BJ (cell line): ENCODE measurements around the gene DNAI2. TPM values are rescaled to one million over a fixed set of nuclear protein-coding genes. Genes with fewer than 3 reads are reported as not detected.

Experiments used
- CTCF ChIA-PET: fragments of 350-600 bp; formaldehyde crosslinking; extraction: SDS; loops from one replicate; lab custom pipeline; 2021; ENCODE audit warnings: antibody characterized with exemption, inconsistent platforms; lab: Yijun Ruan, JAX
- POLR2A ChIA-PET: fragments of 300-600 bp; sonication (Branson Sonifier 250); formaldehyde crosslinking; extraction: SDS; loops from one replicate; lab custom pipeline; 2021; ENCODE audit warnings: antibody characterized with exemption; lab: Charles Lee
- DNase-seq: peaks from one replicate; pipeline ENCODE4 v3.0.0-alpha.2; 2011; ENCODE audit warnings: low read depth
- H3K27me3 ChIP-seq: 2 replicates; pipeline ENCODE4 v1.6.0; 2011; ENCODE audit warnings: low read length; ENCODE audit not compliant: control insufficient read depth, insufficient read depth
- H3K36me3 ChIP-seq: 2 replicates; pipeline ENCODE4 v1.5.1; 2011; ENCODE audit warnings: low read length; ENCODE audit not compliant: control insufficient read depth, insufficient read depth
- H3K4me3 ChIP-seq: 2 replicates; pipeline ENCODE4 v1.5.1; 2011; ENCODE audit warnings: low read depth, mild to moderate bottlenecking, control low read depth, low read length
- polyA plus RNA-seq: library from polyadenylated mRNA; depleted of rRNA; stranded (reverse); fragments of >200 nt; gene quantifications from 2 replicates; pipeline ENCODE4 v1.2.3, GENCODE V29; 2011
- TF ChIP-seq, protein P1 (sequence below): IDR thresholded peaks from 2 replicates; pipeline ENCODE4 v1.5.1; 2011; ENCODE audit warnings: low read depth, mild to moderate bottlenecking, control low read depth, inconsistent platforms, low read length, moderate library complexity; ENCODE audit not compliant: insufficient read depth

The DNAI2 gene
- polyA plus RNA-seq, 1 experiment: not detected

DNA sequence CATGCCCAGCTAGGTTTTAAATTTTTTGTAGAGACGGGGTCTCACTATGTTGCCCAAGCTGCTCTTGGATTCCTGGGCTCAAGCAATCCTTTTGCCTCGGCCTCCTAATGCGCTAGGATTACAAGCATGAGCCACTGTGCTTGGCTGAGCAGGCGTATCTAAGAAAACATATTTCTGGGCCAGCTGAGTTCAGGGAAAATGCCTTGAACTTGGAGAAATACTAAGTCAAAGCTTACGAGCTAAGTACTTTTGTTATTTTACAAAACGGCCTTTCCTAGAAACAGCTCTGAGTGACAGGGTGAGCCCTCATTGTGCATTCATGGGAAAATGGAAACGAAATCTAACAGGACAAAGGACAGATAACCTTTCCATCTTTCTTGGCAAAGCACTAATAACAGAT is 24.7 kb downstream of the DNAI2 start:
- no peaks in the 10 kb centered on the region for H3K36me3 ChIP-seq
- no peak for DNase-seq
- CTCF ChIA-PET: no interaction called here
- peaks cover 2% of the 10 kb centered on the region; the same call in 1 of the 2 replicates for H3K27me3 ChIP-seq
- TF ChIP-seq, protein P1, sequence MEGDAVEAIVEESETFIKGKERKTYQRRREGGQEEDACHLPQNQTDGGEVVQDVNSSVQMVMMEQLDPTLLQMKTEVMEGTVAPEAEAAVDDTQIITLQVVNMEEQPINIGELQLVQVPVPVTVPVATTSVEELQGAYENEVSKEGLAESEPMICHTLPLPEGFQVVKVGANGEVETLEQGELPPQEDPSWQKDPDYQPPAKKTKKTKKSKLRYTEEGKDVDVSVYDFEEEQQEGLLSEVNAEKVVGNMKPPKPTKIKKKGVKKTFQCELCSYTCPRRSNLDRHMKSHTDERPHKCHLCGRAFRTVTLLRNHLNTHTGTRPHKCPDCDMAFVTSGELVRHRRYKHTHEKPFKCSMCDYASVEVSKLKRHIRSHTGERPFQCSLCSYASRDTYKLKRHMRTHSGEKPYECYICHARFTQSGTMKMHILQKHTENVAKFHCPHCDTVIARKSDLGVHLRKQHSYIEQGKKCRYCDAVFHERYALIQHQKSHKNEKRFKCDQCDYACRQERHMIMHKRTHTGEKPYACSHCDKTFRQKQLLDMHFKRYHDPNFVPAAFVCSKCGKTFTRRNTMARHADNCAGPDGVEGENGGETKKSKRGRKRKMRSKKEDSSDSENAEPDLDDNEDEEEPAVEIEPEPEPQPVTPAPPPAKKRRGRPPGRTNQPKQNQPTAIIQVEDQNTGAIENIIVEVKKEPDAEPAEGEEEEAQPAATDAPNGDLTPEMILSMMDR: no peak
- POLR2A ChIA-PET: no interaction called here
- H3K4me3 ChIP-seq: no peak overlapping the region

GRCh38 chr17:74299226-74300009 is 25.4 kb downstream of the DNAI2 start:
- no peak for DNase-seq
- POLR2A ChIA-PET: no interaction called here
- CTCF ChIA-PET: no interaction called here

GRCh38 chr17:74303305-74303704 is 29.3 kb downstream of the DNAI2 start:
- Histone ChIP-seq H3K27me3 (no peaks in the 10 kb centered on the region), H3K4me3 (no peak overlapping the region), H3K36me3 (no peaks in the 10 kb centered on the region)
- POLR2A ChIA-PET: no interaction called here
- CTCF ChIA-PET: no interaction called here
- TF ChIP-seq, protein P1: no peak
- DNase-seq: no peak

More at GRCh38 chr17:74299226-74300009, 25.4 kb downstream of the DNAI2 start:
- TF ChIP-seq, protein P1: no peak
- H3K36me3 ChIP-seq: no peaks in the 10 kb centered on the region
- no peak overlapping the region for H3K4me3 ChIP-seq
- peaks cover 2% of the 10 kb centered on the region; the same call in 1 of the 2 replicates for H3K27me3 ChIP-seq

DNA sequence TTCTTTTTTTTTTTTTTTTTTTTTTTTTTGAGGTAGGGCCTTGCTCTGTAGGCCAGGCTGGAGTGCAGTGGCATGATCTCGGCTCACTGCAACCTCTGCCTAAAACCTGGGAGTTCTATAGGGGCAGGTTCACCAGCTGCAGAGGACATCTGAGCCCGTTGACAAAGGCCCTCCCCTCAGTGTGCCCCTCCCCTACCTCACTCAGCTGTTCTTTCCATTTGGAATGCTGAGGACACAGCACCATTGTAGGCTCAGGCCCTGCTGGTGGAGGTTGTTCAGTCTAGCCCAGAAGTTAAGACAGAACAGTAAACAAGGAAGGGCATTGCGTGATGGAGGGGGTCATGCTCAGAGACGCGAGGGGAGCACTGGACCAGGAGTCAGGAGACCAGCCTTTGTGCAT is 30.1 kb downstream of the DNAI2 start:
- DNase-seq: no peak
- TF ChIP-seq, protein P1: no peak
- POLR2A ChIA-PET: interaction anchor here (0.5 kb wide), 1 partner anchor 89 kb away, joined by 4 read pairs; no protein-coding TSS in a partner anchor
- CTCF ChIA-PET: no interaction called here
- Histone ChIP-seq H3K36me3 (no peaks in the 10 kb centered on the region), H3K4me3 (no peak overlapping the region), H3K27me3 (no peaks in the 10 kb centered on the region)

DNA sequence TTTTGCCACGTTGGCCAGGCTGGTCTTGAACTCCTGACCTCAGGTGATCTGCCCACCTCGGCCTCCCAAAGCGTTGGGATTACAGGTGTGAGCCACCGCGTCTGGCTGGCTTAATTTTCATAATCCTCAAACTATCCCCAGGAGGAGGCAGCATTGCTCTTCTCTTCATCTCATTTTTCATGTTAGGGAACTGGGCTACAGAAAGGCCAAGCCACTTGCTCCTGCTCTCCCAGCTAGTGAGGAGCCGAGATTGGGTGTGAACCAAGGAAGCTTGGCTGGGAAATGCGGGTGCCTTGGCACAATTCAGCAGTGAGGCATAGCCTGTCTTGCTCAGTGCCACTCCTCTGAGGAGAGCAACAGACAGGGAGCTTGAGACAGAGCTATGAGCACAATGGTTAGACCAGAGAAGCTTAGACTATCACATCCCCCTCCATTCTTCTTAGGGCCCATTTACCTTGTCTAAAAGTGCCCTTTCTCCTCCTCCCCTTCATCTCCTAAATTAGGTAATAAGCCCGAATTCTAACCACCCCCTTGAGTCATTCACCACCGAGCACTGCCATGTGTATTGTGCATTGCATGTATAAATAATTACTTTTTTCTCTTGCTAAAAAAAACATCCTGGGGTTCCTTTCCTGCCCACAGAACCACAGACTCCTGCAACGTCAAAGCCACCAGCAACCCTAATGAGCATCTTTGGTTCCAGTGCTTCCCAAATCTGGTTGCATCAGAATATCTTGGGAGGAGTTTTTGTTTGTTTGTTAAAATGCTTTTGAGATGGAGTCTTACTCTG is 32.0 kb downstream of the DNAI2 start:
- H3K4me3 ChIP-seq: no peak overlapping the region
- CTCF ChIA-PET: no interaction called here
- H3K27me3 ChIP-seq: no peaks in the 10 kb centered on the region
- no peaks in the 10 kb centered on the region for H3K36me3 ChIP-seq
- TF ChIP-seq, protein P1: no peak
- POLR2A ChIA-PET: no interaction called here
- DNase-seq: no peak
